Measurements from ENCODE around the gene WDR88.
"Not testable (repeated sequence)": the region's sequence is repeated elsewhere in the genome, so short reads cannot be mapped to it uniquely, and the experiment has no call there.

The WDR88 gene

DNA sequence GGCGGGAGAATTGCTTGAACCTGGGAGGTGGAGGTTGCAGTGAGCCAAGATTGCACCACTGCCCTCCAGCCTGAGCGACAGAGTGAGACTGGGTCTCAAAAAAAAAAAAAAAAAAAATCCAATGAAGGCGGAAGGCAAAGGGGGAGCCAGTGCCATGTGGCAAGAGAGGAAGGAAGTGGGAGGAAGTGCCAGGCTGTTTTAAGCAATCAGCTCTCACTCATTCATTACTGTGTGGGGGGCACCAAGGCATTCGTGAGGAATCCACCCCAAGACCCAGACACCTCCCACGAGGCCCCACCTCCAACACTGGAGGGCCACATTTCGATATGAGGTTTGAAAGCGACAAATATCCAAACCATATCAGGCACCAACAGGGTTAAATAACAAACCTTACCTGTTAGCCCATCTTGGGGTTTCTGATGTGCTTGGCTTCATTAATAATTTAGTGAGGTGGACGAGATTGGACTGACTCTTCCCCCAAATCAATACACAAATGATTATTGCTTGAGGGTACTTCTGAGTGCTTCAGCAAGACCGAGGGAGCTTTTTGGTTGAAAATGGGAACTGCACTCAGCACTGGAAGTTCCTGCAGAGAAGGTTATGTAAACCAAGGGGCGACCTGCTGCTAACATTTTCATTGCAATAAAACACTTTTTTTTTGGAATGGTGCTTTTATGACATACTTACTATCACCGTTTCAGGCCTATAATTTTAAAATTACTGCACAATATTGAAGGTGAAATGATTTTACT lies 54.7 kb downstream of the WDR88 start:
- TF ChIP-seq, protein P1, sequence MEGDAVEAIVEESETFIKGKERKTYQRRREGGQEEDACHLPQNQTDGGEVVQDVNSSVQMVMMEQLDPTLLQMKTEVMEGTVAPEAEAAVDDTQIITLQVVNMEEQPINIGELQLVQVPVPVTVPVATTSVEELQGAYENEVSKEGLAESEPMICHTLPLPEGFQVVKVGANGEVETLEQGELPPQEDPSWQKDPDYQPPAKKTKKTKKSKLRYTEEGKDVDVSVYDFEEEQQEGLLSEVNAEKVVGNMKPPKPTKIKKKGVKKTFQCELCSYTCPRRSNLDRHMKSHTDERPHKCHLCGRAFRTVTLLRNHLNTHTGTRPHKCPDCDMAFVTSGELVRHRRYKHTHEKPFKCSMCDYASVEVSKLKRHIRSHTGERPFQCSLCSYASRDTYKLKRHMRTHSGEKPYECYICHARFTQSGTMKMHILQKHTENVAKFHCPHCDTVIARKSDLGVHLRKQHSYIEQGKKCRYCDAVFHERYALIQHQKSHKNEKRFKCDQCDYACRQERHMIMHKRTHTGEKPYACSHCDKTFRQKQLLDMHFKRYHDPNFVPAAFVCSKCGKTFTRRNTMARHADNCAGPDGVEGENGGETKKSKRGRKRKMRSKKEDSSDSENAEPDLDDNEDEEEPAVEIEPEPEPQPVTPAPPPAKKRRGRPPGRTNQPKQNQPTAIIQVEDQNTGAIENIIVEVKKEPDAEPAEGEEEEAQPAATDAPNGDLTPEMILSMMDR (IDR thresholded peaks at IDR 0.05), result no peak
- peaks cover 0 to 9% (median 5%) of the 10 kb centered on the region in 4 donors for H3K4me1 ChIP-seq
- H3K4me3 ChIP-seq, result no peak overlapping the region
- intact Hi-C loops (cut with DNase I; ENCODE audit: low total_unique reads), result no loop called here
- H3K27me3 ChIP-seq, result no peaks in the 10 kb centered on the region
- H3K27ac ChIP-seq, result no peak overlapping the region
- no peaks in the 10 kb centered on the region for H3K9me3 ChIP-seq
- peak in 1 of 2 donors; percentile 39 for DNase-seq
- no peaks in the 10 kb centered on the region for H3K36me3 ChIP-seq

DNA sequence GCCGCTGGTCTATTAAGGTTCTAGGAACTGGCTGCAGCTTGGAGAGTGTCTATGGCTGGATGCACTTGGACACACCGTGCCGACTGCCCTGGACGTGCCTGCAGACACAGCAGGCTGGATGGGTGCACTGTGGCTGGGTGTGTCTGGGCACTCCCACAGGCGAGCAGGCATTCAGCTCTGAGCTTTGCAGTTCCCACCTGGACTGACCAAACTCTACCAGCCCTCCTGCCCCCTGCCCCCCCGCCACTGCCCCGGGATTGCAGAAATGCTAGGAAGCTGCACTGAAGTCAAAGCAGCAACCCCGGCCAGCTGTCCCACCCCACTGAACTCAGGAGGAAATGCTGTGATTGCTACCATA lies 55.2 kb downstream of the WDR88 start:
- DNase-seq, result peak in 1 of 2 donors; percentile 64
- intact Hi-C loops (cut with DNase I; ENCODE audit: low total_unique reads), result no loop called here

DNA sequence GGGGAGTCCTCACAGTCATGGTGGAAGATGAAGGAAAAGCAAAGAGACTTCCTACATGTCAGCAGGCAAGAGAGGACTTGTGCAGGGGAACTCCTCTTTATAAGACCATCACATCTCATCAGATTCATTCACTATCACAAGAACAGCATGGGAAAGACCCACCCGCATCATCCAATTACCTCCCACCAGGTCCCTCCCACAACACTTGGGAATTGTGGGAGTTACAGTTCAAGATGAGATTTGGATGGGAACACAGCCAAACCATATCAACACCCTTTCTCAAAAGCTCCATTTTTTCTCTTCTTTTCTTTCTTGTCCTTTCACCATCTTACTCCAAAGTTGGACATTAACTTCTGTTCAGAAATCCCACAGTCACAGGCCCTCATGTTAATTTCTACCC lies 57.5 kb downstream of the WDR88 start:
- no peaks in the 10 kb centered on the region for H3K9me3 ChIP-seq
- no peak for DNase-seq
- H3K27ac ChIP-seq, result no peak overlapping the region
- intact Hi-C loops (cut with DNase I; ENCODE audit: low total_unique reads), result no loop called here
- H3K4me3 ChIP-seq, result no peak overlapping the region
- TF ChIP-seq, protein P1 (IDR thresholded peaks at IDR 0.05), result no peak
- no peaks in the 10 kb centered on the region for H3K27me3 ChIP-seq
- no peaks in the 10 kb centered on the region for H3K36me3 ChIP-seq
- H3K4me1 ChIP-seq, result peaks cover 0 to 7% (median 5%) of the 10 kb centered on the region in 4 donors

More for the DNA sequence above, 55.2 kb downstream of the WDR88 start:
- Histone ChIP-seq H3K4me3 (no peak overlapping the region), H3K36me3 (no peaks in the 10 kb centered on the region), H3K4me1 (peaks cover 0 to 9% (median 5%) of the 10 kb centered on the region in 4 donors), H3K9me3 (no peaks in the 10 kb centered on the region), H3K27me3 (no peaks in the 10 kb centered on the region), H3K27ac (no peak overlapping the region)
- TF ChIP-seq, protein P1 (IDR thresholded peaks at IDR 0.05), result no peak

DNA sequence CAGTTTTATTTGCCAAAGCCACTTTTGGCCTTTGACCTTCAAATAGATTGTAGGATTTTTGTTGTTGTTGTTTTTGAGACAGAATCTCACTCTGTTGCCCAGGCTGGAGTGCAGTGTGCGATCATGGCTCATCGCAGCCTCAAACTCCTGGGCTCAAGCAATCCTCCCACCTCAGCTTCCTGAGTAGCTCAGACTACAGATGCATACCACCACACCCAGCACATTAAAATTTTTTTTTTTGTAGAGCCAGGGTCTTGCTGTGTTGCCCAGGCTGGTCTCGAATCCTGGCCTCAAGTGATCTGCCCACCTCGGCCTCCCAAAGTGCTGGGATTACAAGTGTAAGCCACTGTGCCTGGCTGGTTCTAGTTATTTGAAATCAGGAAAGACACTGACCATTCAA lies 59.2 kb downstream of the WDR88 start:
- H3K27me3 ChIP-seq; intact Hi-C loops (cut with DNase I; ENCODE audit: low total_unique reads); H3K27ac ChIP-seq; H3K4me3 ChIP-seq; H3K36me3 ChIP-seq; H3K9me3 ChIP-seq: not testable (repeated sequence)
- peaks cover 0 to 20% (median 13%) of the 10 kb centered on the region in 4 donors for H3K4me1 ChIP-seq
- DNase-seq, result peak in 1 of 2 donors; percentile 9

DNA sequence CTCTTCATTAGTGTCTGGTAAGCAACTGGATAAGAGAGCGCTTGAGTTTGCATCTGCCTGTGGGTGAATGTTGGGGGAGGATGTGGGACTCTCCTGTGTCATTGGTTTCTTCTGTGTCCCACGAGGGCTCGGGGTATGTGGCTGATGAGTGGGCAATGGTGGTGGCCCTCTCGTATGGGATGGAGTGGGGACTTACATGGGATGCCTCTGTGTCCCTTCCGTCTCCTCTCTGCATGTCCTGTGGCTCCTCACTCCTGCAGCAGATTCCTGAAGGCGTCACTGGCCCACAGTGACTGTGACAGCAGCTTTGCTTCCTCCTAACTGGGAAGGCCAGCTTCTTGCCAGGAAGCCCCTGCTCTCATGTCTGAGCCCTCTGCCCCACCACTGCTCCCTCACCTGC lies 59.6 kb downstream of the WDR88 start:
- TF ChIP-seq, protein P1 (IDR thresholded peaks at IDR 0.05), result no peak
- H3K27me3 ChIP-seq, result no peaks in the 10 kb centered on the region
- intact Hi-C loops (cut with DNase I; ENCODE audit: low total_unique reads), result no loop called here
- H3K36me3 ChIP-seq, result no peaks in the 10 kb centered on the region
- no peak overlapping the region for H3K27ac ChIP-seq
- no peak overlapping the region for H3K4me3 ChIP-seq
- peak in 1 of 2 donors; percentile 25 for DNase-seq
- H3K4me1 ChIP-seq, result peaks cover 0 to 20% (median 14%) of the 10 kb centered on the region in 4 donors
- H3K9me3 ChIP-seq, result no peaks in the 10 kb centered on the region

DNA sequence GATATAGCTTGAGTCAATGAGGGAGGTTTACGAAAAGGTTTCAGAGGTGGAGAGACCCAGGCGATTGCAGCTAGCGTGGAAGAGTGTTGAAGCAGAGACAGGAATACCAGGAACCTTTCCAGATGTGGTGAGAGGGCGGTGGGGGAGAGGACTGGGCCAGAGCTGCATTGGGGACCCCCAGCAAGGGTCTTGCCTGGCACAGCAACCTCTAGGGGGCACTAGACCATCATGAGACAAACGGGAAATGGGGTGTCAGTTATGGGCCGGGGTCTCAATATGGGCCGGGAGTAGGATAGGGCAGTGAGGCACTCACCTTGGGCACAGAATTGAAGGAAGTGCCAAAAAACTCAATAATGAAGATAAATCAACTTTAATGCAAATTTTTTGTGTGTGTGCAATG lies 60.1 kb downstream of the WDR88 start:
- peak in 1 of 2 donors; percentile 57 for DNase-seq
- TF ChIP-seq, protein P1 (IDR thresholded peaks at IDR 0.05), result no peak
- intact Hi-C loops (cut with DNase I; ENCODE audit: low total_unique reads), result no loop called here
- H3K27ac ChIP-seq, result no peak overlapping the region
- no peaks in the 10 kb centered on the region for H3K27me3 ChIP-seq
- no peak overlapping the region for H3K4me3 ChIP-seq
- no peaks in the 10 kb centered on the region for H3K9me3 ChIP-seq
- peaks cover 0 to 20% (median 14%) of the 10 kb centered on the region in 4 donors for H3K4me1 ChIP-seq
- H3K36me3 ChIP-seq, result peaks cover 0 to under 1% (median 0%) of the 10 kb centered on the region in 3 donors
